ENCODE measurements around the gene CCT4. TPM values are rescaled to one million over a fixed set of nuclear protein-coding genes. Genes with fewer than 3 reads are reported as not detected.
"Not testable (repeated sequence)": the region's sequence is repeated elsewhere in the genome, so short reads cannot be mapped to it uniquely, and the experiment has no call there.

The CCT4 gene
- total RNA-seq, 4 donors from 2014 or later, result 88.4 to 151 (median 120) TPM

- Histone ChIP-seq H3K27ac (no peak overlapping the region), H3K9me3 (no peaks in the 10 kb centered on the region), H3K27me3 (no peaks in the 10 kb centered on the region), H3K4me1 (no peaks in the 10 kb centered on the region), H3K4me3 (no peak overlapping the region), H3K36me3 (no peaks in the 10 kb centered on the region)
- TF ChIP-seq, protein P1, sequence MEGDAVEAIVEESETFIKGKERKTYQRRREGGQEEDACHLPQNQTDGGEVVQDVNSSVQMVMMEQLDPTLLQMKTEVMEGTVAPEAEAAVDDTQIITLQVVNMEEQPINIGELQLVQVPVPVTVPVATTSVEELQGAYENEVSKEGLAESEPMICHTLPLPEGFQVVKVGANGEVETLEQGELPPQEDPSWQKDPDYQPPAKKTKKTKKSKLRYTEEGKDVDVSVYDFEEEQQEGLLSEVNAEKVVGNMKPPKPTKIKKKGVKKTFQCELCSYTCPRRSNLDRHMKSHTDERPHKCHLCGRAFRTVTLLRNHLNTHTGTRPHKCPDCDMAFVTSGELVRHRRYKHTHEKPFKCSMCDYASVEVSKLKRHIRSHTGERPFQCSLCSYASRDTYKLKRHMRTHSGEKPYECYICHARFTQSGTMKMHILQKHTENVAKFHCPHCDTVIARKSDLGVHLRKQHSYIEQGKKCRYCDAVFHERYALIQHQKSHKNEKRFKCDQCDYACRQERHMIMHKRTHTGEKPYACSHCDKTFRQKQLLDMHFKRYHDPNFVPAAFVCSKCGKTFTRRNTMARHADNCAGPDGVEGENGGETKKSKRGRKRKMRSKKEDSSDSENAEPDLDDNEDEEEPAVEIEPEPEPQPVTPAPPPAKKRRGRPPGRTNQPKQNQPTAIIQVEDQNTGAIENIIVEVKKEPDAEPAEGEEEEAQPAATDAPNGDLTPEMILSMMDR (IDR thresholded peaks at IDR 0.05), result no peak
- TF ChIP-seq POLR2A (IDR thresholded peaks at IDR 0.05), result no peak
- intact Hi-C loops (cut with DNase I; ENCODE audit: low total_unique reads), result no loop called here
- DNase-seq, result no peak
Observed at GRCh38 chr2:61926531-61927477, 38.3 kb upstream of the CCT4 start.

GRCh38 chr2:61924895-61925663, 36.6 kb upstream of the CCT4 start:
- H3K4me3 ChIP-seq, result no peak overlapping the region
- no peaks in the 10 kb centered on the region for H3K36me3 ChIP-seq
- TF ChIP-seq, protein P1 (IDR thresholded peaks at IDR 0.05), result no peak
- no peak for TF ChIP-seq POLR2A (IDR thresholded peaks at IDR 0.05)
- DNase-seq, result no peak
- H3K9me3 ChIP-seq, result no peaks in the 10 kb centered on the region
- H3K27ac ChIP-seq, result no peak overlapping the region
- no peaks in the 10 kb centered on the region for H3K4me1 ChIP-seq
- H3K27me3 ChIP-seq, result no peaks in the 10 kb centered on the region
- intact Hi-C loops (cut with DNase I; ENCODE audit: low total_unique reads), result no loop called here

DNA sequence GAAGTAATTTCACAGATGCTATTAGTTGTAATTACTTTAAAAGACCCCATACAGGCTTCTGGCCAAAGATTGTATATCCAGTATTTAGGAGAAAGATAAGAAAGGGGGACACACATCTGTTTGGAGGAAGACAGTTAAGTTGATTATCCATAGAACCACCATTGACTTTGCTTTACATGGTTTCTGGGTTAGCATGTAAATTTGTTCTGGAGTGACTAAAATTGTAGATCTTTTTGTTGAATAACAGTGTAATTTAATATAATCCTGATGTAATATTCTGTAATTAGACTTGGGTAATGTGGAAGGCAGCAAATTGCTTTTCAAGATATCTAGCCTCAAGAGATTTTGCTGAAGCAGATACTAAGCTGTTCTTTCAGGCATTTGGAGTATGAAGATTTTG, 34.3 kb upstream of the CCT4 start:
- Histone ChIP-seq H3K9me3 (no peaks in the 10 kb centered on the region), H3K27ac (no peak overlapping the region), H3K27me3 (no peaks in the 10 kb centered on the region), H3K4me3 (no peak overlapping the region), H3K4me1 (no peaks in the 10 kb centered on the region), H3K36me3 (no peaks in the 10 kb centered on the region)
- intact Hi-C loops (cut with DNase I; ENCODE audit: low total_unique reads), result no loop called here
- TF ChIP-seq, protein P1 (IDR thresholded peaks at IDR 0.05), result no peak
- TF ChIP-seq POLR2A (IDR thresholded peaks at IDR 0.05), result no peak
- DNase-seq, result no peak

- peak overlapping the region; percentile 39 to 55 for H3K27ac ChIP-seq
- no peaks in the 10 kb centered on the region for H3K36me3 ChIP-seq
- no peaks in the 10 kb centered on the region for H3K9me3 ChIP-seq
- no peaks in the 10 kb centered on the region for H3K27me3 ChIP-seq
- intact Hi-C loops (cut with DNase I; ENCODE audit: low total_unique reads), result no loop called here
- no peak overlapping the region for H3K4me3 ChIP-seq
- no peak for TF ChIP-seq POLR2A (IDR thresholded peaks at IDR 0.05)
- TF ChIP-seq, protein P1 (IDR thresholded peaks at IDR 0.05), result no peak
- H3K4me1 ChIP-seq, result no peaks in the 10 kb centered on the region
- no peak for DNase-seq
Observed at GRCh38 chr2:61920548-61920947, 32.1 kb upstream of the CCT4 start.

GRCh38 chr2:61914794-61915193, 26.3 kb upstream of the CCT4 start:
- intact Hi-C loops (cut with DNase I; ENCODE audit: low total_unique reads), result loop anchor here (5.0 kb wide), 1 partner anchor 498 kb away; no protein-coding TSS in a partner anchor
- DNase-seq, H3K9me3 ChIP-seq, H3K4me1 ChIP-seq, H3K27me3 ChIP-seq, H3K36me3 ChIP-seq, H3K27ac ChIP-seq, H3K4me3 ChIP-seq: not testable (repeated sequence)

All from uterus (tissue), 4 donors.